Measurements from ENCODE around the gene GRM1. TPM values are rescaled to one million over a fixed set of nuclear protein-coding genes. Genes with fewer than 3 reads are reported as not detected.
A peak's percentile ranks its signal among the peaks of the same experiment; 100 is the strongest.

GRM1 gene
- total and polyA plus RNA-seq, 4 donors, result 3.3 to 12.2 (median 7.7) TPM

- Histone ChIP-seq H3K36me3 (ENCODE audit: control insufficient read depth, insufficient read depth, low read length) (no peaks in the 10 kb centered on the region), H3K9me3 (ENCODE audit: control insufficient read depth, insufficient read depth, low read length) (no peaks in the 10 kb centered on the region), H3K4me1 (ENCODE audit: control insufficient read depth, insufficient read depth, low read length) (no peaks in the 10 kb centered on the region), H3K4me3 (ENCODE audit: low read depth, low read length) (no peak overlapping the region), H3K27me3 (ENCODE audit: control insufficient read depth, insufficient read depth, low read length) (no peaks in the 10 kb centered on the region), H3K27ac (ENCODE audit: low read depth, low read length) (no peak overlapping the region)
- DNase-seq (ENCODE audit: low read depth in 4 of 6, low spot score in 6 of 6), result no peak
- WGBS (ENCODE audit: insufficient coverage), result 100% methylated on average over 1 of the region's 3 CpGs
Measured at GRCh38 chr6:146090474-146090873, 61.6 kb downstream of the GRM1 start.

- Histone ChIP-seq H3K36me3 (ENCODE audit: control insufficient read depth, insufficient read depth, low read length) (no peaks in the 10 kb centered on the region), H3K27ac (ENCODE audit: low read depth, low read length) (no peak overlapping the region), H3K4me1 (ENCODE audit: control insufficient read depth, insufficient read depth, low read length) (no peaks in the 10 kb centered on the region), H3K9me3 (ENCODE audit: control insufficient read depth, insufficient read depth, low read length) (no peaks in the 10 kb centered on the region), H3K4me3 (ENCODE audit: low read depth, low read length) (no peak overlapping the region), H3K27me3 (ENCODE audit: control insufficient read depth, insufficient read depth, low read length) (no peaks in the 10 kb centered on the region)
- peak in 1 of 6 donors; percentile 47 for DNase-seq (ENCODE audit: low read depth in 4 of 6, low spot score in 6 of 6)
- no CpG with 5 or more reads among the region's 3 CpGs for WGBS (ENCODE audit: insufficient coverage)
Measured at GRCh38 chr6:146092961-146093686, 64.3 kb downstream of the GRM1 start.

GRCh38 chr6:146095481-146095880, 66.6 kb downstream of the GRM1 start:
- Histone ChIP-seq H3K27ac (ENCODE audit: low read depth, low read length) (no peak overlapping the region), H3K9me3 (ENCODE audit: control insufficient read depth, insufficient read depth, low read length) (no peaks in the 10 kb centered on the region), H3K4me3 (ENCODE audit: low read depth, low read length) (no peak overlapping the region), H3K4me1 (ENCODE audit: control insufficient read depth, insufficient read depth, low read length) (no peaks in the 10 kb centered on the region), H3K36me3 (ENCODE audit: control insufficient read depth, insufficient read depth, low read length) (no peaks in the 10 kb centered on the region), H3K27me3 (ENCODE audit: control insufficient read depth, insufficient read depth, low read length) (no peaks in the 10 kb centered on the region)
- no CpG with 5 or more reads among the region's 2 CpGs for WGBS (ENCODE audit: insufficient coverage)
- no peak for DNase-seq (ENCODE audit: low read depth in 4 of 6, low spot score in 6 of 6)

- Histone ChIP-seq H3K9me3 (ENCODE audit: control insufficient read depth, insufficient read depth, low read length) (no peaks in the 10 kb centered on the region), H3K36me3 (ENCODE audit: control insufficient read depth, insufficient read depth, low read length) (no peaks in the 10 kb centered on the region), H3K27me3 (ENCODE audit: control insufficient read depth, insufficient read depth, low read length) (no peaks in the 10 kb centered on the region), H3K4me1 (ENCODE audit: control insufficient read depth, insufficient read depth, low read length) (no peaks in the 10 kb centered on the region), H3K27ac (ENCODE audit: low read depth, low read length) (no peak overlapping the region), H3K4me3 (ENCODE audit: low read depth, low read length) (no peak overlapping the region)
- 86% methylated on average over 2 of the region's 2 CpGs for WGBS (ENCODE audit: insufficient coverage)
- no peak for DNase-seq (ENCODE audit: low read depth in 4 of 6, low spot score in 6 of 6)
Measured at GRCh38 chr6:146097586-146097985, 68.7 kb downstream of the GRM1 start.

- Histone ChIP-seq H3K27ac (ENCODE audit: low read depth, low read length) (no peak overlapping the region), H3K4me3 (ENCODE audit: low read depth, low read length) (no peak overlapping the region), H3K27me3 (ENCODE audit: control insufficient read depth, insufficient read depth, low read length) (no peaks in the 10 kb centered on the region), H3K9me3 (ENCODE audit: control insufficient read depth, insufficient read depth, low read length) (no peaks in the 10 kb centered on the region), H3K36me3 (ENCODE audit: control insufficient read depth, insufficient read depth, low read length) (no peaks in the 10 kb centered on the region), H3K4me1 (ENCODE audit: control insufficient read depth, insufficient read depth, low read length) (no peaks in the 10 kb centered on the region)
- no CpG with 5 or more reads among the region's 1 CpG for whole genome bisulfite sequencing (ENCODE audit: insufficient coverage)
- no peak for DNase-seq (ENCODE audit: low read depth in 4 of 6, low spot score in 6 of 6)
Measured at GRCh38 chr6:146100776-146101175, 71.9 kb downstream of the GRM1 start.

GRCh38 chr6:146103416-146104072, 74.7 kb downstream of the GRM1 start:
- Histone ChIP-seq H3K36me3 (ENCODE audit: control insufficient read depth, insufficient read depth, low read length) (no peaks in the 10 kb centered on the region), H3K27me3 (ENCODE audit: control insufficient read depth, insufficient read depth, low read length) (no peaks in the 10 kb centered on the region), H3K27ac (ENCODE audit: low read depth, low read length) (no peak overlapping the region), H3K4me3 (ENCODE audit: low read depth, low read length) (no peak overlapping the region), H3K4me1 (ENCODE audit: control insufficient read depth, insufficient read depth, low read length) (no peaks in the 10 kb centered on the region), H3K9me3 (ENCODE audit: control insufficient read depth, insufficient read depth, low read length) (no peaks in the 10 kb centered on the region)
- WGBS (ENCODE audit: insufficient coverage), result 67% methylated on average over 2 of the region's 3 CpGs
- no peak for DNase-seq (ENCODE audit: low read depth in 4 of 6, low spot score in 6 of 6)

GRCh38 chr6:146106532-146106931, 77.7 kb downstream of the GRM1 start:
- H3K9me3 ChIP-seq (ENCODE audit: control insufficient read depth, insufficient read depth, low read length), result no peaks in the 10 kb centered on the region
- WGBS (ENCODE audit: insufficient coverage), result 83% methylated on average over 1 of the region's 2 CpGs
- H3K4me1 ChIP-seq (ENCODE audit: control insufficient read depth, insufficient read depth, low read length), result no peaks in the 10 kb centered on the region
- peak in 1 of 6 donors; percentile 9 for DNase-seq (ENCODE audit: low read depth in 4 of 6, low spot score in 6 of 6)
- H3K4me3 ChIP-seq (ENCODE audit: low read depth, low read length), result no peak overlapping the region
- no peaks in the 10 kb centered on the region for H3K36me3 ChIP-seq (ENCODE audit: control insufficient read depth, insufficient read depth, low read length)
- H3K27ac ChIP-seq (ENCODE audit: low read depth, low read length), result no peak overlapping the region
- no peaks in the 10 kb centered on the region for H3K27me3 ChIP-seq (ENCODE audit: control insufficient read depth, insufficient read depth, low read length)

GRCh38 chr6:146110990-146111389, 82.1 kb downstream of the GRM1 start:
- DNase-seq (ENCODE audit: low read depth in 4 of 6, low spot score in 6 of 6), result no peak
- Histone ChIP-seq H3K4me3 (ENCODE audit: low read depth, low read length) (no peak overlapping the region), H3K27me3 (ENCODE audit: control insufficient read depth, insufficient read depth, low read length) (no peaks in the 10 kb centered on the region), H3K9me3 (ENCODE audit: control insufficient read depth, insufficient read depth, low read length) (no peaks in the 10 kb centered on the region), H3K27ac (ENCODE audit: low read depth, low read length) (no peak overlapping the region), H3K36me3 (ENCODE audit: control insufficient read depth, insufficient read depth, low read length) (no peaks in the 10 kb centered on the region), H3K4me1 (ENCODE audit: control insufficient read depth, insufficient read depth, low read length) (no peaks in the 10 kb centered on the region)
- WGBS (ENCODE audit: insufficient coverage), result 67% methylated on average over 1 of the region's 1 CpG

- Histone ChIP-seq H3K36me3 (ENCODE audit: control insufficient read depth, insufficient read depth, low read length) (no peaks in the 10 kb centered on the region), H3K27me3 (ENCODE audit: control insufficient read depth, insufficient read depth, low read length) (no peaks in the 10 kb centered on the region), H3K4me3 (ENCODE audit: low read depth, low read length) (no peak overlapping the region), H3K4me1 (ENCODE audit: control insufficient read depth, insufficient read depth, low read length) (no peaks in the 10 kb centered on the region), H3K9me3 (ENCODE audit: control insufficient read depth, insufficient read depth, low read length) (no peaks in the 10 kb centered on the region), H3K27ac (ENCODE audit: low read depth, low read length) (no peak overlapping the region)
- DNase-seq (ENCODE audit: low read depth in 4 of 6, low spot score in 6 of 6), result peak in 4 of 6 donors; percentile 4 to 77 (median 30)
Measured at GRCh38 chr6:146111881-146112450, 83.1 kb downstream of the GRM1 start.

Measured in spinal cord (tissue), 10 donors.